SK-N-SH (cell line): ENCODE measurements around the gene FGFRL1. TPM values are rescaled to one million over a fixed set of nuclear protein-coding genes. Genes with fewer than 3 reads are reported as not detected.

Experiments
- CTCF ChIA-PET: fragments of 300-600, 350-600 bp; formaldehyde crosslinking; extraction: SDS; loops from one replicate; lab custom pipeline; 2021; lab: Yijun Ruan, JAX
- POLR2A ChIA-PET: fragments of 350-600 bp; sonication (Branson Sonifier 250); formaldehyde crosslinking; extraction: SDS; loops from one replicate; lab custom pipeline; 2020; ENCODE audit warnings: antibody characterized with exemption, inconsistent platforms; lab: Yijun Ruan, JAX
- DNase-seq: peaks from one replicate; pipeline ENCODE4 v3.0.0; 2012
- H2AFZ ChIP-seq: fragments of 200-600 bp; sonication (generic); 2 replicates; pipeline ENCODE4 v1.8.1; 2016; ENCODE audit warnings: antibody characterized with exemption, mild to moderate bottlenecking, low read depth
- H3F3A ChIP-seq: fragments of 200-600 bp; sonication (generic); replicated peaks from 2 replicates; pipeline ENCODE3; 2016; ENCODE audit warnings: antibody characterized with exemption, mild to moderate bottlenecking; ENCODE audit not compliant: insufficient read depth
- H3K27ac ChIP-seq, 2 experiments: fragments of 200-500 bp in 1 of 2; fragments of 200-600 bp in 1 of 2; sonication (Bioruptor generic) in 1 of 2; sonication (generic), shearing (Covaris generic) in 1 of 2; 2 replicates each; pipeline versions ENCODE4 v1.5.1 to v1.6.1; 2014 to 2016; ENCODE audit warnings: low read depth in 2 of 2, inconsistent platforms in 1 of 2, low read length in 1 of 2, mild to moderate bottlenecking in 1 of 2, mixed read lengths in 1 of 2
- H3K27me3 ChIP-seq: fragments of 200-600 bp; sonication (generic), shearing (Covaris generic); 2 replicates; pipeline ENCODE4 v1.6.1; 2016; ENCODE audit warnings: mixed run types; ENCODE audit not compliant: insufficient read depth
- H3K36me3 ChIP-seq, 2 experiments: fragments of 200-500 bp in 1 of 2; fragments of 200-600 bp in 1 of 2; sonication (Bioruptor generic) in 1 of 2; sonication (generic) in 1 of 2; replicated peaks in 1 of 2; 2 replicates each; pipeline versions ENCODE3 to v1.5.1; 2014 to 2016; ENCODE audit warnings: low read length in 1 of 2, mild to moderate bottlenecking in 1 of 2; ENCODE audit not compliant: insufficient read depth in 2 of 2, control insufficient read depth in 1 of 2
- H3K4me1 ChIP-seq, 2 experiments: fragments of 200-500 bp in 1 of 2; fragments of 200-600 bp in 1 of 2; sonication (Bioruptor generic) in 1 of 2; sonication (generic), shearing (Covaris generic) in 1 of 2; 2 replicates each; pipeline versions ENCODE4 v1.5.1 to v1.6.1; 2014 to 2016; ENCODE audit warnings: low read depth in 1 of 2, low read length in 1 of 2, mixed run types in 1 of 2; ENCODE audit not compliant: insufficient read depth in 2 of 2, control insufficient read depth in 1 of 2
- H3K4me2 ChIP-seq: fragments of 200-600 bp; sonication (generic), shearing (Covaris generic); 2 replicates; pipeline ENCODE4 v1.6.1; 2017; ENCODE audit warnings: mixed run types
- H3K4me3 ChIP-seq, 2 experiments: fragments of 200-500 bp in 1 of 2; fragments of 200-600 bp in 1 of 2; sonication (Bioruptor generic) in 1 of 2; sonication (generic), shearing (Covaris generic) in 1 of 2; 2 replicates each; pipeline versions ENCODE4 v1.5.1 to v1.8.1; 2014 to 2016; ENCODE audit warnings: low read depth in 2 of 2, inconsistent platforms in 1 of 2, low read length in 1 of 2, mild to moderate bottlenecking in 1 of 2, mixed read lengths in 1 of 2, moderate library complexity in 1 of 2
- H3K79me2 ChIP-seq: fragments of 200-600 bp; sonication (generic); 2 replicates; pipeline ENCODE4 v1.8.1; 2017; ENCODE audit warnings: mild to moderate bottlenecking; ENCODE audit not compliant: insufficient read depth
- H3K9ac ChIP-seq: fragments of 200-600 bp; sonication (generic); 2 replicates; pipeline ENCODE4 v1.6.1; 2017; ENCODE audit warnings: mixed run types
- H3K9me2 ChIP-seq: fragments of 200-600 bp; sonication (generic); 2 replicates; pipeline ENCODE4 v1.6.1; 2017; ENCODE audit warnings: mixed run types
- H3K9me3 ChIP-seq: fragments of 200-600 bp; sonication (generic); 2 replicates; pipeline ENCODE4 v1.6.1; 2017; ENCODE audit warnings: mixed run types, mild to moderate bottlenecking, moderate library complexity
- H4K20me1 ChIP-seq: fragments of 200-600 bp; sonication (generic); 2 replicates; pipeline ENCODE4 v1.6.1; 2017; ENCODE audit warnings: mild to moderate bottlenecking, mixed run types; ENCODE audit not compliant: insufficient read depth
- CHD2 ChIP-seq: fragments of 150-350 bp; IDR thresholded peaks from 2 replicates; pipeline ENCODE4 v1.6.1; 2018; ENCODE audit warnings: low read length; ENCODE audit not compliant: partially characterized antibody
- ELF1 ChIP-seq: IDR thresholded peaks from 2 replicates; pipeline ENCODE4 v1.4.0; 2012
- EZH2phosphoT487 ChIP-seq: fragments of 200-600 bp; sonication (generic); IDR thresholded peaks from 2 replicates; pipeline ENCODE4 v1.6.1; 2017; ENCODE audit warnings: low read depth, mixed run types, mild to moderate bottlenecking, antibody characterized with exemption, moderate library complexity, borderline replicate concordance
- FOSL2 ChIP-seq: IDR thresholded peaks from 2 replicates; pipeline ENCODE4 v1.4.0; 2012; ENCODE audit warnings: low read depth, mild to moderate bottlenecking, moderate library complexity, borderline replicate concordance
- FOXJ3 ChIP-seq: sonication (generic); formaldehyde crosslinking; IDR thresholded peaks from 2 replicates; pipeline ENCODE4 v1.5.1; 2020; ENCODE audit warnings: mild to moderate bottlenecking, missing genetic modification reagents
- FOXM1 ChIP-seq: IDR thresholded peaks from 2 replicates; pipeline ENCODE4 v1.4.0; 2012; ENCODE audit warnings: low read depth, mild to moderate bottlenecking
- GABPA ChIP-seq: IDR thresholded peaks from 2 replicates; pipeline ENCODE4 v1.4.0; 2012; ENCODE audit warnings: low read depth, mild to moderate bottlenecking
- MXI1 ChIP-seq: IDR thresholded peaks from 2 replicates; pipeline ENCODE4 v1.6.1; 2012; ENCODE audit warnings: mild to moderate bottlenecking, low read depth, low read length, improper control_type of control experiment
- NRF1 ChIP-seq: IDR thresholded peaks from 2 replicates; pipeline ENCODE4 v1.6.1; 2012; ENCODE audit warnings: low read depth, mild to moderate bottlenecking, low read length
- RCOR1 ChIP-seq: fragments of 150-350 bp; IDR thresholded peaks from 2 replicates; pipeline ENCODE4 v1.6.1; 2017; ENCODE audit warnings: antibody characterized with exemption, low read length
- RFX5 ChIP-seq: IDR thresholded peaks from 2 replicates; pipeline ENCODE4 v1.6.1; 2012; ENCODE audit warnings: mild to moderate bottlenecking, improper control_type of control experiment, low read length
- RXRA ChIP-seq: IDR thresholded peaks from 2 replicates; pipeline ENCODE4 v1.4.0; 2012; ENCODE audit warnings: low read depth, mild to moderate bottlenecking, borderline replicate concordance
- SMC3 ChIP-seq: IDR thresholded peaks from 2 replicates; pipeline ENCODE4 v1.6.1; 2012; ENCODE audit warnings: low read depth, low read length, improper control_type of control experiment
- TCF12 ChIP-seq: IDR thresholded peaks from 2 replicates; pipeline ENCODE4 v1.4.0; 2012
- YY1 ChIP-seq: IDR thresholded peaks from 2 replicates; pipeline ENCODE4 v1.4.0; 2012; ENCODE audit warnings: low read depth, mild to moderate bottlenecking
- WGBS: methylation state at CpG from one replicate; pipeline ENCODE4 v1.1.6; 2017; ENCODE audit warnings: low lambda C conversion rate; 5-methylcytosine and 5-hydroxymethylcytosine counted together
- polyA plus RNA-seq, 3 experiments: library from polyadenylated mRNA; depleted of rRNA; stranded (reverse); fragments of >200 nt; gene quantifications; 2 replicates each; pipeline ENCODE4 v1.2.3, GENCODE V29; 2012
- TF ChIP-seq, protein P1 (sequence below): IDR thresholded peaks from 2 replicates; pipeline ENCODE4 v1.4.0; 2012; ENCODE audit warnings: low read depth, borderline replicate concordance
- TF ChIP-seq, protein P2 (sequence below): IDR thresholded peaks from 2 replicates; pipeline ENCODE4 v1.4.0; 2012; ENCODE audit warnings: low read depth, borderline replicate concordance
- TF ChIP-seq, protein P3 (sequence below): fragments of 150-350 bp; IDR thresholded peaks from 2 replicates; pipeline ENCODE4 v1.6.1; 2017; ENCODE audit warnings: antibody characterized with exemption, low read length, low read depth, borderline replicate concordance
- TF ChIP-seq, protein P4 (sequence below): fragments of 150-350 bp; IDR thresholded peaks from 2 replicates; pipeline ENCODE4 v1.6.1; 2016; ENCODE audit warnings: mild to moderate bottlenecking, low read depth, low read length
- TF ChIP-seq, protein P5 (sequence below): IDR thresholded peaks from 2 replicates; pipeline ENCODE4; 2012

FGFRL1 gene
- polyA plus RNA-seq, 1 of the 3 experiments (the other 2 are of a cell fraction) = 22.5 TPM

DNA sequence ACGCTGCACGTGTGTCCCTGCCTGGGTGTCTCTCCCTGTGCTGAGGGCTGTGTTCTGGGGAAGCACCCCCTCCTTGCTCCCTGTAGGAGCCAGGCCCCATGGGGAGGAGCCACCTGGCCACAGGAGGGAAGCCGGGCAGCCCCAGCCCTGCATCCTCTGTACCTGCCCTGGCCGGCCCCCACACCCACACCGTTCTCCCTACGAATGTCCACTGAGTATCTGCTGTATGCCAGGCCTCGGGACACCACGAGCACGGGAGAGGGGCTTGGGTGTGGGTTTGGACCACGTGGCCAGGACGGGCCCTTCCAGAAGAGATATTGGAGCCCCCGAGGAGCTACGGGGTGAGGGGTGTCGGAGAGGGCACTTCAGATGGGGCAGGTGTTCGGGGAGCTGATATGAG is 6.3 kb downstream of the FGFRL1 start:
- TF ChIP-seq GABPA (no peak), YY1 (no peak), FOSL2 (no peak), ELF1 (no peak), FOXM1 (no peak), RXRA (no peak), MXI1 (no peak), RCOR1 (no peak), TCF12 (no peak), RFX5 (no peak), FOXJ3 (CRISPR knock-in tag) (no peak), SMC3 (no peak), EZH2phosphoT487 (no peak), NRF1 (no peak), CHD2 (no peak)
- TF ChIP-seq, protein P1, sequence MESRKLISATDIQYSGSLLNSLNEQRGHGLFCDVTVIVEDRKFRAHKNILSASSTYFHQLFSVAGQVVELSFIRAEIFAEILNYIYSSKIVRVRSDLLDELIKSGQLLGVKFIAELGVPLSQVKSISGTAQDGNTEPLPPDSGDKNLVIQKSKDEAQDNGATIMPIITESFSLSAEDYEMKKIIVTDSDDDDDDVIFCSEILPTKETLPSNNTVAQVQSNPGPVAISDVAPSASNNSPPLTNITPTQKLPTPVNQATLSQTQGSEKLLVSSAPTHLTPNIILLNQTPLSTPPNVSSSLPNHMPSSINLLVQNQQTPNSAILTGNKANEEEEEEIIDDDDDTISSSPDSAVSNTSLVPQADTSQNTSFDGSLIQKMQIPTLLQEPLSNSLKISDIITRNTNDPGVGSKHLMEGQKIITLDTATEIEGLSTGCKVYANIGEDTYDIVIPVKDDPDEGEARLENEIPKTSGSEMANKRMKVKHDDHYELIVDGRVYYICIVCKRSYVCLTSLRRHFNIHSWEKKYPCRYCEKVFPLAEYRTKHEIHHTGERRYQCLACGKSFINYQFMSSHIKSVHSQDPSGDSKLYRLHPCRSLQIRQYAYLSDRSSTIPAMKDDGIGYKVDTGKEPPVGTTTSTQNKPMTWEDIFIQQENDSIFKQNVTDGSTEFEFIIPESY = no peak
- TF ChIP-seq, protein P2, sequence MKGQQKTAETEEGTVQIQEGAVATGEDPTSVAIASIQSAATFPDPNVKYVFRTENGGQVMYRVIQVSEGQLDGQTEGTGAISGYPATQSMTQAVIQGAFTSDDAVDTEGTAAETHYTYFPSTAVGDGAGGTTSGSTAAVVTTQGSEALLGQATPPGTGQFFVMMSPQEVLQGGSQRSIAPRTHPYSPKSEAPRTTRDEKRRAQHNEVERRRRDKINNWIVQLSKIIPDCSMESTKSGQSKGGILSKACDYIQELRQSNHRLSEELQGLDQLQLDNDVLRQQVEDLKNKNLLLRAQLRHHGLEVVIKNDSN = no peak
- TF ChIP-seq, protein P3, sequence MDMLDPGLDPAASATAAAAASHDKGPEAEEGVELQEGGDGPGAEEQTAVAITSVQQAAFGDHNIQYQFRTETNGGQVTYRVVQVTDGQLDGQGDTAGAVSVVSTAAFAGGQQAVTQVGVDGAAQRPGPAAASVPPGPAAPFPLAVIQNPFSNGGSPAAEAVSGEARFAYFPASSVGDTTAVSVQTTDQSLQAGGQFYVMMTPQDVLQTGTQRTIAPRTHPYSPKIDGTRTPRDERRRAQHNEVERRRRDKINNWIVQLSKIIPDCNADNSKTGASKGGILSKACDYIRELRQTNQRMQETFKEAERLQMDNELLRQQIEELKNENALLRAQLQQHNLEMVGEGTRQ = no peak
- TF ChIP-seq, protein P4, sequence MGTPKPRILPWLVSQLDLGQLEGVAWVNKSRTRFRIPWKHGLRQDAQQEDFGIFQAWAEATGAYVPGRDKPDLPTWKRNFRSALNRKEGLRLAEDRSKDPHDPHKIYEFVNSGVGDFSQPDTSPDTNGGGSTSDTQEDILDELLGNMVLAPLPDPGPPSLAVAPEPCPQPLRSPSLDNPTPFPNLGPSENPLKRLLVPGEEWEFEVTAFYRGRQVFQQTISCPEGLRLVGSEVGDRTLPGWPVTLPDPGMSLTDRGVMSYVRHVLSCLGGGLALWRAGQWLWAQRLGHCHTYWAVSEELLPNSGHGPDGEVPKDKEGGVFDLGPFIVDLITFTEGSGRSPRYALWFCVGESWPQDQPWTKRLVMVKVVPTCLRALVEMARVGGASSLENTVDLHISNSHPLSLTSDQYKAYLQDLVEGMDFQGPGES = no peak
- TF ChIP-seq, protein P5, sequence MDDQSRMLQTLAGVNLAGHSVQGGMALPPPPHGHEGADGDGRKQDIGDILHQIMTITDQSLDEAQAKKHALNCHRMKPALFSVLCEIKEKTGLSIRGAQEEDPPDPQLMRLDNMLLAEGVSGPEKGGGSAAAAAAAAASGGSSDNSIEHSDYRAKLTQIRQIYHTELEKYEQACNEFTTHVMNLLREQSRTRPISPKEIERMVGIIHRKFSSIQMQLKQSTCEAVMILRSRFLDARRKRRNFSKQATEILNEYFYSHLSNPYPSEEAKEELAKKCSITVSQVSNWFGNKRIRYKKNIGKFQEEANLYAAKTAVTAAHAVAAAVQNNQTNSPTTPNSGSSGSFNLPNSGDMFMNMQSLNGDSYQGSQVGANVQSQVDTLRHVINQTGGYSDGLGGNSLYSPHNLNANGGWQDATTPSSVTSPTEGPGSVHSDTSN = no peak
- Histone ChIP-seq H3K4me2 (no peak overlapping the region), H3K79me2 (no peaks in the 10 kb centered on the region), H4K20me1 (peaks cover 21% of the 10 kb centered on the region; the same call in 1 of the 2 replicates), H3K4me1 (no peaks in the 10 kb centered on the region), H3K9me2 (no peaks in the 10 kb centered on the region), H3F3A (peaks cover 4% of the 10 kb centered on the region), H3K27ac (no peak overlapping the region), H3K36me3 (no peaks in the 10 kb centered on the region), H3K9me3 (no peaks in the 10 kb centered on the region), H2AFZ (no peak overlapping the region), H3K9ac (no peak overlapping the region), H3K4me3 (no peak overlapping the region), H3K27me3 (no peaks in the 10 kb centered on the region)
- POLR2A ChIA-PET = no interaction called here
- no peak for DNase-seq
- WGBS = 63% methylated on average over 8 of the region's 15 CpGs
- CTCF ChIA-PET = no interaction called here
